ENCODE data around the gene SPTBN5.

DNA sequence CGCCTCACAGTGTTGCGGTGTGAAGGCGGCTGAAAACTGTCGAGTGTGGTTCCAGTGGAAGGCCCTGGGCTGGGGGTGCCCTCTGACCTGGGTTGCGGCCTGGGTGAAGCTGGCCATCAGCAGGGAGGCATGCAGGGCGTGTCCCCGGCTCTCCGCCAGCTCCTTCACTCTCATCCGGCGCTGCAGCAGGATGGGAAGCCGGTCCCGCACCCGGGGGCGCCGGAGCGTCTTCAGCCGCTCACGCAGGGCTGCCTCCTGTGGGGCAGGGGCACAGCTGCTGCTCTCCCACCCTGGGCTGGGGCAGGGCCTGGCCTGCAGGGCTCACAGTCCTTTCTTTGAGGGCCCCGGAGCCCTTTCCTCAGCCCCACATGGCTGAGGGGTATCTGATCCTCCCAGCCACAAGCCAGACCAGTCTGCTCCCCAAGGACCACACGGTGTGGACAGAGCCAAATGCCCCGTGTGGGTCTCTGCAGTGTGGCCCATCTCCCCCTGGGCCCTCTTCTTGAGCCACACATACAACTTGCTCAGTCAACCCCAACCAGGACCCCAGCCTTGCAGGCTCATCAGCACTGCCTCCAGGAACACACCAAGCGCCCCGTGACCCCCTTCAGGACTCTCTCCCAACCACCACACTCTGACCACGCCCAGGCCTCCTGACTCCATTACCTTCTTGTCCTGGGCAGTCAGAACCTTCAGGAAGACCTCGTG, 26.8 kb downstream of the SPTBN5 start:
- no peak for TF ChIP-seq EZH2 (IDR thresholded peaks at IDR 0.05)
- TF ChIP-seq CTCF (IDR thresholded peaks at IDR 0.05 in 2 of 3, conservative IDR thresholded peaks at IDR 0.05 in 1 of 3; ENCODE audit: borderline replicate concordance in 1 of 3, insufficient read depth in 1 of 3, low read depth in 2 of 3, low read length in 2 of 3), result no peak
- TF ChIP-seq, protein P1, sequence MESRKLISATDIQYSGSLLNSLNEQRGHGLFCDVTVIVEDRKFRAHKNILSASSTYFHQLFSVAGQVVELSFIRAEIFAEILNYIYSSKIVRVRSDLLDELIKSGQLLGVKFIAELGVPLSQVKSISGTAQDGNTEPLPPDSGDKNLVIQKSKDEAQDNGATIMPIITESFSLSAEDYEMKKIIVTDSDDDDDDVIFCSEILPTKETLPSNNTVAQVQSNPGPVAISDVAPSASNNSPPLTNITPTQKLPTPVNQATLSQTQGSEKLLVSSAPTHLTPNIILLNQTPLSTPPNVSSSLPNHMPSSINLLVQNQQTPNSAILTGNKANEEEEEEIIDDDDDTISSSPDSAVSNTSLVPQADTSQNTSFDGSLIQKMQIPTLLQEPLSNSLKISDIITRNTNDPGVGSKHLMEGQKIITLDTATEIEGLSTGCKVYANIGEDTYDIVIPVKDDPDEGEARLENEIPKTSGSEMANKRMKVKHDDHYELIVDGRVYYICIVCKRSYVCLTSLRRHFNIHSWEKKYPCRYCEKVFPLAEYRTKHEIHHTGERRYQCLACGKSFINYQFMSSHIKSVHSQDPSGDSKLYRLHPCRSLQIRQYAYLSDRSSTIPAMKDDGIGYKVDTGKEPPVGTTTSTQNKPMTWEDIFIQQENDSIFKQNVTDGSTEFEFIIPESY (IDR thresholded peaks at IDR 0.05; ENCODE audit: extremely low read depth, insufficient replicate concordance, low read length), result no peak
- no peak for TF ChIP-seq JUND (IDR thresholded peaks at IDR 0.05)
- no peak for TF ChIP-seq SRF (IDR thresholded peaks at IDR 0.05; ENCODE audit: low read depth)
- no peak for TF ChIP-seq EZH2phosphoT487 (IDR thresholded peaks at IDR 0.05; ENCODE audit: borderline replicate concordance)
- no peak for TF ChIP-seq POLR2A (IDR thresholded peaks at IDR 0.05; ENCODE audit: borderline replicate concordance, extremely low read depth, insufficient read depth, insufficient read length)
- no peak for TF ChIP-seq CEBPB (IDR thresholded peaks at IDR 0.05; ENCODE audit: low read depth)
- TF ChIP-seq, protein P2, sequence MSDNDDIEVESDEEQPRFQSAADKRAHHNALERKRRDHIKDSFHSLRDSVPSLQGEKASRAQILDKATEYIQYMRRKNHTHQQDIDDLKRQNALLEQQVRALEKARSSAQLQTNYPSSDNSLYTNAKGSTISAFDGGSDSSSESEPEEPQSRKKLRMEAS (IDR thresholded peaks at IDR 0.05), result no peak
- no peak for TF ChIP-seq POLR2AphosphoS5 (IDR thresholded peaks at IDR 0.05; ENCODE audit: low read depth, low read length)
- TF ChIP-seq ATF3 (IDR thresholded peaks at IDR 0.05), result no peak
- TF ChIP-seq, protein P3, sequence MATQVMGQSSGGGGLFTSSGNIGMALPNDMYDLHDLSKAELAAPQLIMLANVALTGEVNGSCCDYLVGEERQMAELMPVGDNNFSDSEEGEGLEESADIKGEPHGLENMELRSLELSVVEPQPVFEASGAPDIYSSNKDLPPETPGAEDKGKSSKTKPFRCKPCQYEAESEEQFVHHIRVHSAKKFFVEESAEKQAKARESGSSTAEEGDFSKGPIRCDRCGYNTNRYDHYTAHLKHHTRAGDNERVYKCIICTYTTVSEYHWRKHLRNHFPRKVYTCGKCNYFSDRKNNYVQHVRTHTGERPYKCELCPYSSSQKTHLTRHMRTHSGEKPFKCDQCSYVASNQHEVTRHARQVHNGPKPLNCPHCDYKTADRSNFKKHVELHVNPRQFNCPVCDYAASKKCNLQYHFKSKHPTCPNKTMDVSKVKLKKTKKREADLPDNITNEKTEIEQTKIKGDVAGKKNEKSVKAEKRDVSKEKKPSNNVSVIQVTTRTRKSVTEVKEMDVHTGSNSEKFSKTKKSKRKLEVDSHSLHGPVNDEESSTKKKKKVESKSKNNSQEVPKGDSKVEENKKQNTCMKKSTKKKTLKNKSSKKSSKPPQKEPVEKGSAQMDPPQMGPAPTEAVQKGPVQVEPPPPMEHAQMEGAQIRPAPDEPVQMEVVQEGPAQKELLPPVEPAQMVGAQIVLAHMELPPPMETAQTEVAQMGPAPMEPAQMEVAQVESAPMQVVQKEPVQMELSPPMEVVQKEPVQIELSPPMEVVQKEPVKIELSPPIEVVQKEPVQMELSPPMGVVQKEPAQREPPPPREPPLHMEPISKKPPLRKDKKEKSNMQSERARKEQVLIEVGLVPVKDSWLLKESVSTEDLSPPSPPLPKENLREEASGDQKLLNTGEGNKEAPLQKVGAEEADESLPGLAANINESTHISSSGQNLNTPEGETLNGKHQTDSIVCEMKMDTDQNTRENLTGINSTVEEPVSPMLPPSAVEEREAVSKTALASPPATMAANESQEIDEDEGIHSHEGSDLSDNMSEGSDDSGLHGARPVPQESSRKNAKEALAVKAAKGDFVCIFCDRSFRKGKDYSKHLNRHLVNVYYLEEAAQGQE (IDR thresholded peaks at IDR 0.05; ENCODE audit: low read depth), result no peak
- no peak for TF ChIP-seq SIN3A (IDR thresholded peaks at IDR 0.05; ENCODE audit: low read depth)

All from HCT116 (cell line).